ENCODE measurements around the gene SYNJ2.

The SYNJ2 gene

DNA sequence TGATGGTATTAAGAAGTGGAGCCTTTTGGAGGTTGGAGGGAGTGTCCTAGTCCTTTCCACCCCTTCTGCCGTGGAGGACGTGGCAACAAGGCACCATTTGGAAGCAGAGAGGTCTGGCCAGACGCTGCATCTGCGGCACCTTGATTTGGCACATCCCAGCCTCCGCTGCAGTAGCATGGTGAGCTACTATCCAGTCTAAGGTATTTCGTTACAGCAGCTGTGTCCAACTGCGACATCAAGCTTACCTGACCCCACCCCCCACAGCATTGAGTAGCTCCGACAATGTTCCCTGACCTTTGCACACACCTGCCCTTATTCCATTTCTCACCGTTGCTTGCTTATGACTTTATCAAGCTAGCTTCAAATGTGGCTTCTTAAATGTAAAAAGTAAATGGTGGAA is 29.8 kb upstream of the SYNJ2 start:
- H3K27me3 ChIP-seq (ENCODE audit: insufficient read depth, low read depth) = no peaks in the 10 kb centered on the region
- no peaks in the 10 kb centered on the region for H3K4me1 ChIP-seq (ENCODE audit: low read depth, poor library complexity, severe bottlenecking)
- H3K9ac ChIP-seq = no peak overlapping the region
- H2AFZ ChIP-seq (ENCODE audit: low read depth) = no peak overlapping the region
- H3K4me2 ChIP-seq = no peak overlapping the region
- no peaks in the 10 kb centered on the region for H3K79me2 ChIP-seq (ENCODE audit: insufficient read depth, low read depth)
- H3K36me3 ChIP-seq (ENCODE audit: insufficient read depth) = no peaks in the 10 kb centered on the region
- H4K20me1 ChIP-seq (ENCODE audit: insufficient read depth) = no peaks in the 10 kb centered on the region
- no peak overlapping the region for H3K4me3 ChIP-seq (IDR thresholded peaks at IDR 0.05; ENCODE audit: insufficient read depth, low read depth, low read length)
- no peak overlapping the region for H3K27ac ChIP-seq
- TF ChIP-seq, protein P1, sequence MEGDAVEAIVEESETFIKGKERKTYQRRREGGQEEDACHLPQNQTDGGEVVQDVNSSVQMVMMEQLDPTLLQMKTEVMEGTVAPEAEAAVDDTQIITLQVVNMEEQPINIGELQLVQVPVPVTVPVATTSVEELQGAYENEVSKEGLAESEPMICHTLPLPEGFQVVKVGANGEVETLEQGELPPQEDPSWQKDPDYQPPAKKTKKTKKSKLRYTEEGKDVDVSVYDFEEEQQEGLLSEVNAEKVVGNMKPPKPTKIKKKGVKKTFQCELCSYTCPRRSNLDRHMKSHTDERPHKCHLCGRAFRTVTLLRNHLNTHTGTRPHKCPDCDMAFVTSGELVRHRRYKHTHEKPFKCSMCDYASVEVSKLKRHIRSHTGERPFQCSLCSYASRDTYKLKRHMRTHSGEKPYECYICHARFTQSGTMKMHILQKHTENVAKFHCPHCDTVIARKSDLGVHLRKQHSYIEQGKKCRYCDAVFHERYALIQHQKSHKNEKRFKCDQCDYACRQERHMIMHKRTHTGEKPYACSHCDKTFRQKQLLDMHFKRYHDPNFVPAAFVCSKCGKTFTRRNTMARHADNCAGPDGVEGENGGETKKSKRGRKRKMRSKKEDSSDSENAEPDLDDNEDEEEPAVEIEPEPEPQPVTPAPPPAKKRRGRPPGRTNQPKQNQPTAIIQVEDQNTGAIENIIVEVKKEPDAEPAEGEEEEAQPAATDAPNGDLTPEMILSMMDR (conservative IDR thresholded peaks at IDR 0.05; ENCODE audit: low read depth, low read length) = no peak

DNA sequence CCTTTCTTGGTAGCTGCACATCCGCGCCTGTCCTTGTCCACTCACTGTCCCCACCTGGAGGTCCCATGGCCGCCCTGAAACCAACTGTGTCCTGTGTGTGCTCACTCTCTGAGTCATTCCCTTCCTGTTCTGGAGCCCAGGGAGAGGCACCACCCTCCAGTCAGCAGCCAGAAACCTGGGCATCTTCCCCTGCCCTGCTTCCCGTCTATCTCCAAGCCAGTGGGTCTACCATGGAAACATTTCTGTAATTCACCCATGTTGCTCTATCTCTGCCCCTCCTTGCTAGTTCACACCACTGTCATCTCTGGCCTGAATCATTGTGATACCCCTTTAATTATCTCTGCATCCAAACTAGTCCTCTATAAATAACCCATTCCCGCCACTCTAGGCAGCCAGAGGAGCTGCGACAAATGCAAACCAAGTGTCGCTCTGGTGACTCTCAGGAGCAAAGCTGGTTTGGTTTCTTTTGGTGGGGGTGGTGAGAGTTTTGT is 28.8 kb upstream of the SYNJ2 start:
- no peaks in the 10 kb centered on the region for H3K4me1 ChIP-seq (ENCODE audit: low read depth, poor library complexity, severe bottlenecking)
- no peak overlapping the region for H3K4me2 ChIP-seq
- H3K27ac ChIP-seq = no peak overlapping the region
- H2AFZ ChIP-seq (ENCODE audit: low read depth) = no peak overlapping the region
- no peaks in the 10 kb centered on the region for H3K36me3 ChIP-seq (ENCODE audit: insufficient read depth)
- no peaks in the 10 kb centered on the region for H3K79me2 ChIP-seq (ENCODE audit: insufficient read depth, low read depth)
- no peak overlapping the region for H3K4me3 ChIP-seq (IDR thresholded peaks at IDR 0.05; ENCODE audit: insufficient read depth, low read depth, low read length)
- H3K9ac ChIP-seq = no peak overlapping the region
- TF ChIP-seq, protein P1 (conservative IDR thresholded peaks at IDR 0.05; ENCODE audit: low read depth, low read length) = no peak
- H4K20me1 ChIP-seq (ENCODE audit: insufficient read depth) = no peaks in the 10 kb centered on the region
- no peaks in the 10 kb centered on the region for H3K27me3 ChIP-seq (ENCODE audit: insufficient read depth, low read depth)

DNA sequence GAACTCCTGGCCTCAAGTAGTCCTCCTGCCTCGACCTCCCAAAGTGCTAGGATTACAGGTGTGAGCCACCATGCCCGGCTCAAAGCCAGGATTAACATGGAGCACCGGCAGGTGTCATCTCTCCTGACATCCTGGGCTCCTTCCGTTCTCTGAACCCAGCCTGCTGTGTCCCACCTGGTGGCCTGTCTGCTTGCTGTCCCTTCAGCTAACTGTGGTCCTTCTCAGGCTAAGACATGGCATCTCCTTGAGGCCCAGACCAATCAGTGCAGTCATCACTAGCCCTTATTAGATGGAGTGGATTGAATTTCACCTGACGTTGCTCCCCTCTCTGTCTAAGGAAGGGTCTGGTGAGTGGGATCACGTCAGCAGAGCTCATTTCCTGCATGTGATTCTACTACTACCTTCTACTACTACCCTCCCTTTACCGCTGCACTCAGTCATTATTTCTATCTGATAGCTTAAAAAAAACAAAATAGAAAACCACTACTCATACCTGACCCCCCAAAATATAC is 28.0 kb upstream of the SYNJ2 start:
- no peak overlapping the region for H3K4me2 ChIP-seq
- no peak overlapping the region for H3K27ac ChIP-seq
- no peaks in the 10 kb centered on the region for H3K27me3 ChIP-seq (ENCODE audit: insufficient read depth, low read depth)
- H2AFZ ChIP-seq (ENCODE audit: low read depth) = no peak overlapping the region
- TF ChIP-seq, protein P1 (conservative IDR thresholded peaks at IDR 0.05; ENCODE audit: low read depth, low read length) = no peak
- no peaks in the 10 kb centered on the region for H3K4me1 ChIP-seq (ENCODE audit: low read depth, poor library complexity, severe bottlenecking)
- no peaks in the 10 kb centered on the region for H4K20me1 ChIP-seq (ENCODE audit: insufficient read depth)
- no peaks in the 10 kb centered on the region for H3K79me2 ChIP-seq (ENCODE audit: insufficient read depth, low read depth)
- H3K4me3 ChIP-seq (IDR thresholded peaks at IDR 0.05; ENCODE audit: insufficient read depth, low read depth, low read length) = no peak overlapping the region
- H3K9ac ChIP-seq = no peak overlapping the region
- H3K36me3 ChIP-seq (ENCODE audit: insufficient read depth) = no peaks in the 10 kb centered on the region

DNA sequence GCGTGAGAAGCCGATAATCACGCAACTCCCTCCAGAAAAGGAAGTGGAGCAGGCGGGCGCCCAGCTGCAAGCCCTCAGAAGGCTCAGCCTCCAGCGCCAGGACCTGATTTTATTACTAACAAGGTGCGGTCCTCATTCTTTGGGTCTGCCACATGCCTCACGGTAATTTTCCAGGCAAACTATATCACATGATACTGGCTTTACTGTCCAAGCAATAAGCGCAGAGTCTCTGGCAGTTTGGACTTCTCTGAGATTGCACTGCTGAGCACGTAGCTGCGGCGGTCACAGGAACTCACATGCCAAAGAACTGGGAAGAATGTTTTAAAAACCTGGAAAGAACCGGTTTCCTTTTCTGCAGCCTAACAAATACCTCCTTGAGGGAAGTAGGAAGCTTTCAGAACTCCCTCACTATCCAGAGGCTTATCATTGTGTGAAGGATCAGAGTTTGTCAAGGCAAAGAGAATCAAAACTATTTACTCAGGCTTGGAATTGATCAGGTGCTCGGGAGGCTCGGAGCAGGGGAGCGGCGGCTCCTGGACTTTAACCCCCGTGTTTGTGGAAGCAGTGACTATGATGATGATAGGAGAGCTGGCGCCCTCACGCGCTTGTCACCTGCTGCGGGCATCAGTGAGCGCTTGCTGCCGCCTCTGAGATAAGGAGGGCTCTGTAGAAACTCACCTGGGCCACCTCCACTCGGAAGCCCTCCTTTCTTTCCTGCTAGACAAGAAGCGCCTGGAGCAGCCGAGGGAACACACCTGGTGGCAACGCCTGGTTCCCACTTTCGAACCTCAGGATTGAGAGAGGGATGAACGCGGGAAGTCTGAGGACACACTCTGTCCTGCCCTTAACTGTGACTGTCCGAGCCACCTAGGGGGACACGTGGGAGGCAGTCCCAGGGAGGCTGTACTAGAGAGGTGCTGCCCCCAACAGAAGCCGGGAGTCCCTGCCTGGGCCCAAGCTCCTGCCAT is 27.2 kb upstream of the SYNJ2 start:
- Histone ChIP-seq H3K36me3 (ENCODE audit: insufficient read depth) (no peaks in the 10 kb centered on the region), H4K20me1 (ENCODE audit: insufficient read depth) (no peaks in the 10 kb centered on the region), H3K79me2 (ENCODE audit: insufficient read depth, low read depth) (no peaks in the 10 kb centered on the region), H3K27me3 (ENCODE audit: insufficient read depth, low read depth) (no peaks in the 10 kb centered on the region), H3K9ac (no peak overlapping the region), H2AFZ (ENCODE audit: low read depth) (no peak overlapping the region), H3K4me2 (no peak overlapping the region), H3K4me1 (ENCODE audit: low read depth, poor library complexity, severe bottlenecking) (no peaks in the 10 kb centered on the region), H3K4me3 (IDR thresholded peaks at IDR 0.05; ENCODE audit: insufficient read depth, low read depth, low read length) (no peak overlapping the region), H3K27ac (no peak overlapping the region)
- TF ChIP-seq, protein P1 (conservative IDR thresholded peaks at IDR 0.05; ENCODE audit: low read depth, low read length) = no peak
